ENCODE measurements around the gene DDX23. TPM values are rescaled to one million over a fixed set of nuclear protein-coding genes. Genes with fewer than 3 reads are reported as not detected.

Gene DDX23
- total and polyA plus RNA-seq, 2 of the 4 experiments (the other 2 are of a cell fraction), result 61.8 to 81.9 TPM

- peaks cover 34% of the 10 kb centered on the region for H3K4me1 ChIP-seq (ENCODE audit: control insufficient read depth, insufficient read depth, low read length)
- ChIA-PET CTCF (interaction anchor here (0.5 to 3.1 kb wide), 8 partner anchors 15 to 72 kb away, joined by 3 to 11 read pairs (median 5); no protein-coding TSS in a partner anchor), POLR2A (ENCODE audit: unreplicated experiment) (no interaction called here)
- peak overlapping the region; percentile 91 for H4K91ac ChIP-seq (ENCODE audit: insufficient read depth, low read depth, low read length)
- peak overlapping the region; percentile 55 for H3K4me3 ChIP-seq (ENCODE audit: insufficient read depth, low read depth, low read length)
- DNase-seq (peak; percentile 50), ATAC-seq (ENCODE audit: low read depth) (no peak)
- H2BK15ac ChIP-seq (ENCODE audit: low read depth, low read length), result peak overlapping the region; percentile 80; the same call in 2 of the 3 replicates
- peak overlapping the region; percentile 79 for H2BK120ac ChIP-seq (ENCODE audit: low read depth, low read length)
- peaks cover 39% of the 10 kb centered on the region for H3K9me1 ChIP-seq (ENCODE audit: insufficient read depth, low read length)
- TF ChIP-seq CTCF (conservative IDR thresholded peaks at IDR 0.05; ENCODE audit: low read depth, low read length), result peak; percentile 28; the same call in 1 of the 2 replicates
- no peak for TF ChIP-seq USF2 (IDR thresholded peaks at IDR 0.05; ENCODE audit: low read depth, low read length)
- no peak for TF ChIP-seq MXI1 (IDR thresholded peaks at IDR 0.05; ENCODE audit: borderline replicate concordance, low read depth, low read length)
- no peaks in the 10 kb centered on the region for H3K27me3 ChIP-seq (ENCODE audit: control insufficient read depth, insufficient read depth, low read length)
- H3K4me2 ChIP-seq (ENCODE audit: low read depth, low read length), result peak overlapping the region; percentile 91
- peak overlapping the region; percentile 75 for H4K5ac ChIP-seq (ENCODE audit: low read depth, low read length)
- peak overlapping the region; percentile 97 for H3K27ac ChIP-seq (ENCODE audit: insufficient read depth, low read length)
- H2AK5ac ChIP-seq (ENCODE audit: low read depth, low read length), result peak overlapping the region; percentile 93
- H2AK9ac ChIP-seq (replicated peaks; ENCODE audit: low read depth, low read length, poor library complexity), result peak overlapping the region; percentile 94
- H4K20me1 ChIP-seq (ENCODE audit: insufficient read depth, low read length), result no peaks in the 10 kb centered on the region
- in situ Hi-C loops (cut with MboI; ENCODE audit: low sequenced_read_pairs), result no loop called here
- WGBS, 2 experiments (ENCODE audit: extremely low coverage in 2 of 2, insufficient read length in 1 of 2), result 100% methylated on average over 1 of the region's 18 CpGs; no CpG with 5 or more reads in 1 of the 2 experiments
- H3K9me3 ChIP-seq (ENCODE audit: control insufficient read depth, insufficient read depth, low read length), result no peaks in the 10 kb centered on the region
- H2AFZ ChIP-seq (replicated peaks; ENCODE audit: low read length, poor library complexity), result peak overlapping the region; percentile 96
- peak overlapping the region; percentile 93 for H3K4ac ChIP-seq (ENCODE audit: low read depth, low read length)
- H3K56ac ChIP-seq (ENCODE audit: extremely low read depth, insufficient read depth, low read length), result peak overlapping the region; percentile 79
- intact Hi-C loops (cut with micrococcal nuclease), result loop anchor here (1.0 to 5.0 kb wide), 2 partner anchors 60 to 616 kb away; no protein-coding TSS in a partner anchor
- dilution Hi-C loops (cut with HindIII; ENCODE audit: low sequenced_read_pairs, unreplicated experiment), result no loop called here
- peak overlapping the region; percentile 89 for H3K9ac ChIP-seq (ENCODE audit: low read depth, low read length)
- peak overlapping the region; percentile 86 for H3K23ac ChIP-seq (ENCODE audit: low read depth, low read length)
- peak overlapping the region; percentile 73 to 92 for H4K8ac ChIP-seq (ENCODE audit: low read depth in 2 of 2, low read length in 2 of 2)
- BruUV-seq (replicated peaks), result no TSS peak
- H3K14ac ChIP-seq (replicated peaks; ENCODE audit: low read depth, low read length), result peak overlapping the region; percentile 85
- H3K79me1 ChIP-seq (ENCODE audit: low read depth in 1 of 2, low read length in 2 of 2), result peaks cover 30 to 73% of the 10 kb centered on the region in 2 experiments
- no peaks in the 10 kb centered on the region for H3K36me3 ChIP-seq (ENCODE audit: control insufficient read depth, insufficient read depth, low read length)
- peak overlapping the region; percentile 70 for H3K18ac ChIP-seq (ENCODE audit: low read depth, low read length)
- peak overlapping the region; percentile 80 for H2BK5ac ChIP-seq (ENCODE audit: low read depth, low read length, poor library complexity, severe bottlenecking)
- peak overlapping the region; percentile 55; the same call in 1 of the 2 replicates for H2BK20ac ChIP-seq (ENCODE audit: low read depth, low read length)
Measured at GRCh38 chr12:48813465-48814261, 38.3 kb downstream of the DDX23 start.
